Mesodermal cell (in vitro differentiated cells): ENCODE measurements around the gene FMN1. TPM values are rescaled to one million over a fixed set of nuclear protein-coding genes. Genes with fewer than 3 reads are reported as not detected.
A peak's percentile ranks its signal among the peaks of the same experiment; 100 is the strongest.

ENCODE experiments used
- H3K27ac ChIP-seq: 2 replicates; pipeline ENCODE4 v1.7.0; 2013; ENCODE audit warnings: mild to moderate bottlenecking, low read depth, low read length, moderate library complexity; ENCODE audit not compliant: severe bottlenecking
- H3K36me3 ChIP-seq: 2 replicates; pipeline ENCODE4 v1.7.1; 2013; ENCODE audit warnings: mild to moderate bottlenecking, low read length, moderate library complexity; ENCODE audit not compliant: control insufficient read depth, insufficient read depth
- H3K4me1 ChIP-seq: one replicate; pipeline ENCODE4 v1.7.1; 2013; ENCODE audit warnings: mild to moderate bottlenecking, low read length; ENCODE audit not compliant: insufficient read depth, control insufficient read depth, poor library complexity, severe bottlenecking
- H3K4me3 ChIP-seq: 2 replicates; pipeline ENCODE4 v1.7.0; 2013; ENCODE audit warnings: low read length, control low read depth, mild to moderate bottlenecking; ENCODE audit not compliant: insufficient read depth, poor library complexity, severe bottlenecking; ENCODE audit errors: extremely low read depth
- H3K9me3 ChIP-seq: 2 replicates; pipeline ENCODE4 v1.7.1; 2013; ENCODE audit warnings: mild to moderate bottlenecking, low read length, moderate library complexity; ENCODE audit not compliant: control insufficient read depth
- WGBS, 2 experiments: methylation state at CpG; one replicate each; pipeline ENCODE4 v1.1.5; 2013; ENCODE audit warnings: missing lambda C conversion rate in 2 of 2; ENCODE audit not compliant: insufficient coverage in 2 of 2; 5-methylcytosine and 5-hydroxymethylcytosine counted together
- polyA plus RNA-seq, 2 experiments: library from polyadenylated mRNA; stranded (reverse); fragments of 50-300 nt; gene quantifications; one replicate each; pipeline ENCODE4 v1.2.3, GENCODE V29; 2013

The FMN1 gene, protein sequence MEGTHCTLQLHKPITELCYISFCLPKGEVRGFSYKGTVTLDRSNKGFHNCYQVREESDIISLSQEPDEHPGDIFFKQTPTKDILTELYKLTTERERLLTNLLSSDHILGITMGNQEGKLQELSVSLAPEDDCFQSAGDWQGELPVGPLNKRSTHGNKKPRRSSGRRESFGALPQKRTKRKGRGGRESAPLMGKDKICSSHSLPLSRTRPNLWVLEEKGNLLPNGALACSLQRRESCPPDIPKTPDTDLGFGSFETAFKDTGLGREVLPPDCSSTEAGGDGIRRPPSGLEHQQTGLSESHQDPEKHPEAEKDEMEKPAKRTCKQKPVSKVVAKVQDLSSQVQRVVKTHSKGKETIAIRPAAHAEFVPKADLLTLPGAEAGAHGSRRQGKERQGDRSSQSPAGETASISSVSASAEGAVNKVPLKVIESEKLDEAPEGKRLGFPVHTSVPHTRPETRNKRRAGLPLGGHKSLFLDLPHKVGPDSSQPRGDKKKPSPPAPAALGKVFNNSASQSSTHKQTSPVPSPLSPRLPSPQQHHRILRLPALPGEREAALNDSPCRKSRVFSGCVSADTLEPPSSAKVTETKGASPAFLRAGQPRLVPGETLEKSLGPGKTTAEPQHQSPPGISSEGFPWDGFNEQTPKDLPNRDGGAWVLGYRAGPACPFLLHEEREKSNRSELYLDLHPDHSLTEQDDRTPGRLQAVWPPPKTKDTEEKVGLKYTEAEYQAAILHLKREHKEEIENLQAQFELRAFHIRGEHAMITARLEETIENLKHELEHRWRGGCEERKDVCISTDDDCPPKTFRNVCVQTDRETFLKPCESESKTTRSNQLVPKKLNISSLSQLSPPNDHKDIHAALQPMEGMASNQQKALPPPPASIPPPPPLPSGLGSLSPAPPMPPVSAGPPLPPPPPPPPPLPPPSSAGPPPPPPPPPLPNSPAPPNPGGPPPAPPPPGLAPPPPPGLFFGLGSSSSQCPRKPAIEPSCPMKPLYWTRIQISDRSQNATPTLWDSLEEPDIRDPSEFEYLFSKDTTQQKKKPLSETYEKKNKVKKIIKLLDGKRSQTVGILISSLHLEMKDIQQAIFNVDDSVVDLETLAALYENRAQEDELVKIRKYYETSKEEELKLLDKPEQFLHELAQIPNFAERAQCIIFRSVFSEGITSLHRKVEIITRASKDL (N-terminal part only)
- polyA plus RNA-seq (2013, experiment 1 of 2), result 1.7 TPM
- 0.96 TPM for polyA plus RNA-seq (2013, experiment 2 of 2)

DNA sequence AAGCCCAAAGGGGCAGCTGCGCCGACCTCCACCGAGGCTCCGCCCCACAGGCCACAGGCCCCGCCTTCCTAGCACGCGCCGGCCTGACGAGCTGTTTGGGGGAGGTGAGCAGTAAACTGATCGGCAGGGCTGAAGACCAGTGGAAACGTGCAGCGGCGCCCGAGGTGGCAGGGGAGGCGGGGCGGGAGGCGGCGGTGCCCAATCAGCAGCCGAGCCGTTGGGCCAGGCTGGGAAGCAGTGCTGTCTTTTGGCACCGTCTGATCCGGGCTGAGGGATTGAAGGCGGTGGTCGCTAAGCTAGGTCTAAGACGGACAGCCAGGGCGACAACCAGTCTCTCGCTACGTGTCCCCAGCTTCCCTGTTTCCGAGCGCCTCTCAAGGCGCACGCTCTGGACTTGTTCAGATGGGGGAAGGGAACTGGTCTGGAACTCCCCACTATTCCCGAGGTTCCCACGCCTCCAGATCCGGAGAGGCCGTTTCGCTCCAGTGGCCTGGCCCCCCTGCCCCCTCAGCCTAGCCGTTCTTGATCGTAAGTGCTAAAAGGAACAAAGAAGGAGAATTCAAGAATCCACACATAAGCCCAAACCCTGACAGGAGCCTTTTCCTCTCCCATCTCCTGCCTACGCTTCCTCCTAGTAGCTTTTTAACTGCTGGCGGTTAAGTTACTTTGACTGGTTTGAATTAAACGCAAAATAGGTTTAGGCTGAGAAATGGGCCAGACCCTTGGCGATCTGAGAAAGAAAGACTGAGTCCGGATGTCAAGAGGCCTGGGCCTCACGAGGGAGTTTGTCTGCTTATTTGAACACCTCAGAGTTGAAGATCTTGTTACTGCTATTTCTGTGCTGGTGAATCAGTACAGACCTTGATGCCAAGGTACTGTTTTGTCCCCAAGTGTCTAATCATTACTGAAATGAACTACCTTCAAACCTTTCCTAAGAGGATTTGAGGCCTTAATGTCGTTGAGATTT is at the start of gene FMN1:
FMN1 (minus strand) TSS at position 11 of the 967 bp plus-strand sequence. CDS start 39,800 bp downstream, outside the sequence.
- peaks cover 2% of the 10 kb centered on the region for H3K4me1 ChIP-seq
- H3K9me3 ChIP-seq, result no peaks in the 10 kb centered on the region
- H3K27ac ChIP-seq, result peak within 1 kb of the TSS; percentile 55
- H3K4me3 ChIP-seq, result peak within 1 kb of the TSS; percentile 42
- WGBS, 2 experiments, result 10 to 16% methylated on average over 30 to 32 of the region's 46 CpGs
- H3K36me3 ChIP-seq, result no peaks in the 10 kb centered on the region

DNA sequence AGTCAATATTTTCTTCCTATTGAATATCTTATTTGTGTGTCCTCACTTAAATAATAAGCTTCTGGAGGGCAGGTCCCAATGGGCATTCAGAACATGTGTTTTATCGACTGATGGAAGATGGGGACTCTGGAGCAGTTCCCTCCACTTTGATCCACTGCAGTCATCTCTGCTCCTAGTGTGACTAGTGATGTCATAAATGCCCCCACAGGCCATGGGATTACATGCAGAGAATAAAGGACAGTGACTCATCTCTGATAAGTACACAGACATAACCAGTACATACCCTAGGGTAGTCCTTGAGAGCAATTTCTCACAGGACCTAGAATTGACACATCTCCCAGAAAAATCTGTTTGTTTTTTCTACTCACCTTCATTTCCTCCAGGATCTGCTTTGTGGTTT is 49.4 kb upstream of the FMN1 start:
- peaks cover 49% of the 10 kb centered on the region for H3K4me1 ChIP-seq
- H3K4me3 ChIP-seq, result no peak overlapping the region
- H3K27ac ChIP-seq, result peak overlapping the region; percentile 99
- H3K9me3 ChIP-seq, result no peaks in the 10 kb centered on the region
- no peaks in the 10 kb centered on the region for H3K36me3 ChIP-seq
- 90% methylated on average over 1 of the region's 1 CpG; no CpG with 5 or more reads in 1 of the 2 experiments for WGBS, 2 experiments

GRCh38 chr15:33243393-33243792 is 48.9 kb upstream of the FMN1 start:
- Histone ChIP-seq H3K9me3 (no peaks in the 10 kb centered on the region), H3K27ac (peak overlapping the region; percentile 99), H3K4me3 (no peak overlapping the region), H3K4me1 (peaks cover 49% of the 10 kb centered on the region), H3K36me3 (no peaks in the 10 kb centered on the region)
- WGBS, 2 experiments, result 100% methylated on average over 1 of the region's 2 CpGs; no CpG with 5 or more reads in 1 of the 2 experiments

DNA sequence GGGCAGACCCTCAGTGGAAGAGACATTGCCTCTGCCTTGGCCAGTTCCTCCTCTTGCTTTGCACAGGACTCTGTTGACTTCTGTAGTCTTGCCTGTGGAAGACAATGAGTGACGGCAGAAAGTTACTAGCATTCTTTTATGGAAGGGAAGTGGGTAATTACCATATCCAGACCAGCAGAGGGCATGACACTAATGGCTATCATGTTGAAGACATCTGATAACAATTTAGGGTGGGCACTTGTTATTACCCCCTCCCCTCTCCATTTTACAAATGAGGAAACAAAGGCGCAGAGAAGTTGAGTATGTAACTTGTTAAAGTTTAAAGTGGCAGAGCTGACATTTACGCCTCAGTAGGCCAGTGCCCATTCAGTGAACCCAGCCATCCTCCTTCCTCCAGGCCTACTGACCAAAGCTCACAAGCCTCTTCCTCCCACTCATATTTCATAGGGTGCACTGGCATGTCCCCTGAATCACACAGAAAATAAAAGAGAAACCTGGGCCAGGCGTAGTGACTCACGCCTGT is 48.2 kb upstream of the FMN1 start:
- H3K27ac ChIP-seq, result peak overlapping the region; percentile 99
- 81 to 100% methylated on average over 2 to 3 of the region's 5 CpGs for WGBS, 2 experiments
- no peaks in the 10 kb centered on the region for H3K36me3 ChIP-seq
- no peak overlapping the region for H3K4me3 ChIP-seq
- no peaks in the 10 kb centered on the region for H3K9me3 ChIP-seq
- peaks cover 49% of the 10 kb centered on the region for H3K4me1 ChIP-seq

DNA sequence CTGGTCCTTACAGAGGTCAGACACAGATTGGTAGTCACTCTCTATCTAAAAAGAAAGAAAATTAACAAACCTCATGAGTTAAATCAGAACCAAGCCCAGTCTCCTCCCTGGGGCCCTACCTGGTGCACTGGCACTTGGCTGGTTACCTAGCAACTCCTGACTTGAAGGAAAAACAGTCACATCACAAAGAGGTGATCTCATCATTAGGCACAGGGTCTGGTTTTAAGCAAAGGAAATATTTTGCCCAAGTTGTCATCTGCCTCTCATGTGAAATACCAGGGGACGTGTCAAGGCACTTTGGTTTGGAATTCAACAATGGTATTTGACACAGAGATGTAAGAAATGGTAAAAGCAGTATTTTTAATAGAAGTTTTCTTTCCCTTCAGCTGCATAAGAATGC is 47.7 kb upstream of the FMN1 start:
- Histone ChIP-seq H3K9me3 (no peaks in the 10 kb centered on the region), H3K36me3 (no peaks in the 10 kb centered on the region), H3K27ac (peak overlapping the region; percentile 99), H3K4me3 (no peak overlapping the region), H3K4me1 (peaks cover 49% of the 10 kb centered on the region)
- 33% methylated on average over 1 of the region's 1 CpG; no CpG with 5 or more reads in 1 of the 2 experiments for WGBS, 2 experiments

DNA sequence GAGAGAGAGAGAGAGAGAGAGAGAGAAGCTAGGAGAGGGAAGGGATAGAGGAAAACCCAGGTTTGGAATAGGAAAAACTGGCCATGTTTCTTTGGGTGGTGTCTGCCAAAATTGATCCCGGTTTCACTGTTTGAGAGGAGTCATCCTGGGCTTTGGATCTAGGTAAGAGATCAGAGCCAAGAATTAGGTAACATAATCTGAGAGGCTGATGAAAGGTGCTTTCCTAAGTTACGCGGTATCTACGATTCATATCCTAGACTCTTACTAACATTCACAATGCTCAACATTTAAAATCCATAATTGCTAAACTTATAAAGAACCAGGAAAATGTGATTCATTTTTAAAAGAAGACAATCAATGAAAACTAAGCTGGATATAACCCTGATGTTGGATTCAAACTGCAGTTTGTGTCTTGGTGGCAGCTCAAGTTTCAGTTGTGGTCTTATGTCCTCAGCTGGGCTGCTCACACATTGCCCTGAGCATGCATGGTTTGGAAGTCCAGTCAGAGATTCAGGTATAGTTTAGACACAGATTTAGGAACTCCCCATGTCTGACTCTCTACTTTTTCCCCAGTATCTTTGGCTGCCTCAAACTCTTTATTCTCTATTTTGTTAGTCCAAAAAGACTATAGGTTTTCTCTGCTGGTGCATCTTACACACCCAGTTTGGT is 42.5 kb upstream of the FMN1 start:
- Histone ChIP-seq H3K27ac (no peak overlapping the region), H3K4me3 (no peak overlapping the region), H3K9me3 (no peaks in the 10 kb centered on the region), H3K36me3 (no peaks in the 10 kb centered on the region), H3K4me1 (peaks cover 9% of the 10 kb centered on the region)
- 90 to 92% methylated on average over 1 to 4 of the region's 4 CpGs for WGBS, 2 experiments

DNA sequence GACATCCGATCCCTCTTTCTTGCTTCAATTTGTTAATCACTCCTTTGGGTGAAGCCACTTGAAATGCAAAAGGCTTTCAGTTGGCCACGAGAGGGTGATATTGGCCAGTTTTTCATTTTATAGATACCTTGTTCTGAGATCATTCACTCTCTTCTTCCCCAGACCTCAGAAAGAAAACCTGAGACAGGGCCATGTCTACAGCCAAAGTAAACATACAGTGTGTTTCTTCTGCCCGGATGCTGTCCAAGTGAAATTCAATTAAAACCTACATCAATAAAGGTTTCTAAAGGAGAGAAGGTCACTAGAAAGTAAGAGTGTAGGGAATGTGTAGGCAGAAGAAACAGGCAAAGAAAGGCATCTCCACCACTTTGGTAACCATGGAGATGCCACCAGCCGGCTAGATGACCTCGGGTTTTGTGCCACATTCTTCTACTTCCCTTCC is 39.5 kb upstream of the FMN1 start:
- Histone ChIP-seq H3K36me3 (no peaks in the 10 kb centered on the region), H3K4me3 (no peak overlapping the region), H3K4me1 (no peaks in the 10 kb centered on the region), H3K27ac (no peak overlapping the region), H3K9me3 (no peaks in the 10 kb centered on the region)
- 59 to 74% methylated on average over 2 of the region's 5 CpGs for WGBS, 2 experiments

DNA sequence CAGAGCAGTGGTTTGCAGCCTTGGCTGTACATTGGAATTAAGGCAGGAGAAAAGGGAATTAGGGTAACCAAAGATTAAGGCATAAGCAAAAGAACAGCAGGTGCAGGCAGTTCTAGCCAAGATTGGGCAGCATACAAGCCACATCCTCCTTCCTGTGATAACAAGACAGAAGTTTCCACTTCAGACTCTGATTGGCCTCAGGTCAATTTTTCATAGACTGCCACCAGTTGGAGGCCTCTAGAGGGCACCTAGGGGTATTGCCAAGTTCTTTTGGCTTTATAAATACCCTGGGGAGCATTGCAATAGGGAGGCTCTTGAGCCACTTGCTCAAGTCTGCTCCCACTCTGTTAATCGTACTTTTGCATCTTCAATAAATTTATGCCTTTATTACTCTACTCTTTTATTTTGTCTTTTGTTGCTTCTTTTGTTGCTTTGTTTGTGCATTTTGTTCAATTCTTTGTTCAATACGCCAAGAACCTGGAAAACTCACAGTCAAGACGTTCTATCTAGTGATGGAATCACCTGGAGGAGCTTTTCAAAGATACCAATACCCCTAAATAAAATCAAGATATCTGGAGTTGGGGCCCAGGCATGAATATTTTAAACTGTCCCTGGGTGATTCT is 32.2 kb upstream of the FMN1 start:
- H3K27ac ChIP-seq, result no peak overlapping the region
- no peaks in the 10 kb centered on the region for H3K36me3 ChIP-seq
- H3K4me3 ChIP-seq, result no peak overlapping the region
- H3K4me1 ChIP-seq, result no peaks in the 10 kb centered on the region
- no peaks in the 10 kb centered on the region for H3K9me3 ChIP-seq
- no CpG with 5 or more reads among the region's 3 CpGs for WGBS, 2 experiments

GRCh38 chr15:33218071-33218491 is 23.6 kb upstream of the FMN1 start:
- H3K4me3 ChIP-seq, result no peak overlapping the region
- no peaks in the 10 kb centered on the region for H3K36me3 ChIP-seq
- no peaks in the 10 kb centered on the region for H3K9me3 ChIP-seq
- H3K27ac ChIP-seq, result no peak overlapping the region
- 67 to 80% methylated on average over 1 to 2 of the region's 2 CpGs for WGBS, 2 experiments
- no peaks in the 10 kb centered on the region for H3K4me1 ChIP-seq
